Measurements from ENCODE around the gene SMCO4.

The SMCO4 gene

DNA sequence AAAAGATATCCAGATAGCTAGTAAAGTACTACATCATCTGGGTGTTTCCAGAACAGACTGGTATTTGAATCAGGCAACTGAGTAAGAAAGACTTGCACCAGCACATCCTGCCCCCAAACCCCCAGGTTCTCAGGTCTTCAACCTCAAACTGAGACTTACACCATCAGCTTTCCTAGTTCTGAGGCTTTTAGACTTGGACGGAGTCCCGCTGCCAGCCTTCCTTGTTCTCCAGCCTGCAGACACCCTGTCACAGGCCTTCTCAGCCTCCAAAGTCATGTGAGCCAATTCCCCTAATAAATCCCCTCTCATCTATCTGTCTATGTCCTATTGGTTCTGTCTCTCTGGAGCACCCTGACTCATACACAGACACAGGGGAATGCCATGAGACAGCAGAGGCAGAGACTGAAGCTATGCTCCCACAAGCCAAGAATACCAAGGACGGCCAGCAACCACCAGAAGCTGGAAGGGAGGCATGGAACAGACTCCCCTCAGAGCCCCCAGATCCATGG is 10.9 kb downstream of the SMCO4 start:
- in situ Hi-C loops (cut with MboI; ENCODE audit: low pct_unique_long_range_greater_than_20kb, low sequenced_read_pairs): no loop called here
- DNase-seq: no peak

DNA sequence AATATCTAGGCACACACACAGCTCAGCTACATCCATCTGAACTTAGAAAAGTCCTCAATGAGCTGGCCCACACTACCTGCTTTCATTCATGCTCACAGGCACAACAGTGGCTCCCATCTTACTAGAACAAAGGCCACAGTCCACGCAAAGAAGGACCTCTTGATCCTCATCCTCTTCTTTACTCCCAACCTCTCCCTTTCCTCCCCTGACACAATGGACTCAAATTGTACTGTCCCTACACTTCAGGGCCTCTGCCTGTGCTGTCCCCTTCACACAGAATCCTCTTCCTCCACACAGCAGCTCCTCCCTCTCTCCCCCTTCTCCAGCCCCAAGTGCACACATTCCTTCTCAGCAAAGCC is 12.7 kb downstream of the SMCO4 start:
- DNase-seq: no peak
- in situ Hi-C loops (cut with MboI; ENCODE audit: low pct_unique_long_range_greater_than_20kb, low sequenced_read_pairs): no loop called here

DNA sequence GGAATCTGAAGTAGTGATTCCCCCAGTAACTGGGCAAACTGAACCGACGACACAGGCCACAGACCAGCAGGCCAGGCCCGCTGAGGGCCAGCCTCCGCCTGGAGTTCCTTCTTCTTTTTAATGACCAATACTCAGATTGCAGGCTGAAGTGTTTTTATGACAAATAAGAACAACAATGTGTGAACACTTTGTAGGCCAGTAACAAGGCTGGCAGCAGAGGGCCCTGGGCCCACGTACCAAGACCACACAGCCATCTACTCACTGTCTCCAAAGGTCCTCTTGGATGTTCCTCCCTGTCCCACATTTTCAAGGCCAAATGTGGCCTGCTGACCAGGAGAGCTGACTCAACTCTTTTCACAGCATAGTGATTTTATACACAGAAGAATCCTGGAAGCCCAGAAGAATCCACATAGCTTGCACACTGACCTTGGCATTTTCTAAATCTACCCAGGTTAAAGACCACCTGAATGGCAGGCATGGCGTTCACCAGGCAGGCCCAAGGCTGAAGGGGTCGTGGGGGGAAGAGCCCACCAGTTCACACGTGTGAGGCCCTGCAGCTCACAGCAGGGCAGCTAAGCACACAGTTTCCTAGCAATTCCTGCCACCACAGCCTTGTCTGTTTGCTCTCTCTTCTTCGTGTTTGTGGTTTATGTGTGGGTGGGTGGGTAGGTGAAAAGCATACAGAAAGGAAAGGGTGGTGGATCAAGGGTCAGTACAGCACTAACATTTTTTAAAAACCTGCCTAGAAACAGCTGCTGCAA is 13.3 kb downstream of the SMCO4 start:
- in situ Hi-C loops (cut with MboI; ENCODE audit: low pct_unique_long_range_greater_than_20kb, low sequenced_read_pairs): no loop called here
- peak; percentile 37 for DNase-seq

DNA sequence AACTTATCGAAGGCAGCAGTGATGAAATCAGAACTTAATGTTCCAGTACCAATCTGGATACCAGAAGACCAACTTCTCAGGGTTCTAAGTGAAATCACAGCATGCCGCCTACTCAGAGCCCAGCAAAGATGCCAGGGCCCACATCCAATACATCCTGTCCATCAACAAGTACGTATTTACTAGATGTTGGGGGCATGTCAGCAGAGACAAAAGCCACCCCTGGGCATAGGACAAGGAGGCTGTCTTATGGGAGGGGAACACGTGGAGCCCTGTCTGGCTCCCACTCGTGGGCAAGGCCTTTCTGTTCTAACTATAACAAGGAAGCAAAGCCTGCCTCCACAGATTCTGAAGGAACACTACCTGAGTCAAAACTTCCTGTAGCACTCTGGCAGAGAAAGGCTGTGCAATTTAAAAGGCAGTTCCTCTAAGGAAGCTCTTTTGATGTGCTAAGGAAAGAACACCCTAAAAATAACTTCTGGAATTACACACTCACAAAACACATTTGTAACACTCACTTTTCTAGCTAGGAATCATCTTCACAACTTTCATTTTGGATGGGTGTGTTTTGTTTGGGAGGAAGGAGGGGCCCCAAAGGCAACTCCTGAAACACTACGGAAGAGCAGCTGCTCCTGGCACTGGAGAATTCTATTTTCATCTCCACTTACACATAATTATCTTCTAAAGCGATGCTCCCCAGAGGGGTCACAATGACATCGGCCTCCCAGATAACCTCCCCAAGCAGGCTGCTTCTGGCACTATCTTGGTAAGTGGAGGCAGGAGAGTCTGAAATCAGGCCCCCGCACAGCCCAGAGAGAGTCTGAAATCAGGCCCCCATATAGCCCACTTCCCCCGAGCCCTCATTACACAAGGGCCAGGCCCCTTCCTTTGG is 14.2 kb downstream of the SMCO4 start:
- DNase-seq: peak; percentile 28
- in situ Hi-C loops (cut with MboI; ENCODE audit: low pct_unique_long_range_greater_than_20kb, low sequenced_read_pairs): no loop called here

DNA sequence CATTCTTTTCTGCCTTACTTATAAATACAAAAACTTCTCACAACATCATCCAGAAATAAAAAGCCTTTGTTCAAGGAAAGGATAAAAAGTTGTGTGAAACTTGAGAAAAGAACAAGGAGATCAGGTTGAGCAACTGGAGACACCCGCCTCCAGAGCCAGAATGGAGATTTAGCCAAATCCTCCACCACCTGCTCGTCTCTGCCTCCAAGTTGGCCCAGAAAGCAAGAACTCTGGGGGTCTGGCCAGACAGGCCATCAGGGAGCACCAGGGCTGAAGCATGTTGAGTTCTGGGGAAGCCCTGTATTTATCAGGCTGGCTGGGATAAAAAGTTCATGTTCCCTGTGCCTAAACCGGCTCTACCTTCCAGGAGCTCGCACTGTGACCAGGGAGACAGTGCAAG is 14.9 kb downstream of the SMCO4 start:
- no peak for DNase-seq
- in situ Hi-C loops (cut with MboI; ENCODE audit: low pct_unique_long_range_greater_than_20kb, low sequenced_read_pairs): no loop called here

DNA sequence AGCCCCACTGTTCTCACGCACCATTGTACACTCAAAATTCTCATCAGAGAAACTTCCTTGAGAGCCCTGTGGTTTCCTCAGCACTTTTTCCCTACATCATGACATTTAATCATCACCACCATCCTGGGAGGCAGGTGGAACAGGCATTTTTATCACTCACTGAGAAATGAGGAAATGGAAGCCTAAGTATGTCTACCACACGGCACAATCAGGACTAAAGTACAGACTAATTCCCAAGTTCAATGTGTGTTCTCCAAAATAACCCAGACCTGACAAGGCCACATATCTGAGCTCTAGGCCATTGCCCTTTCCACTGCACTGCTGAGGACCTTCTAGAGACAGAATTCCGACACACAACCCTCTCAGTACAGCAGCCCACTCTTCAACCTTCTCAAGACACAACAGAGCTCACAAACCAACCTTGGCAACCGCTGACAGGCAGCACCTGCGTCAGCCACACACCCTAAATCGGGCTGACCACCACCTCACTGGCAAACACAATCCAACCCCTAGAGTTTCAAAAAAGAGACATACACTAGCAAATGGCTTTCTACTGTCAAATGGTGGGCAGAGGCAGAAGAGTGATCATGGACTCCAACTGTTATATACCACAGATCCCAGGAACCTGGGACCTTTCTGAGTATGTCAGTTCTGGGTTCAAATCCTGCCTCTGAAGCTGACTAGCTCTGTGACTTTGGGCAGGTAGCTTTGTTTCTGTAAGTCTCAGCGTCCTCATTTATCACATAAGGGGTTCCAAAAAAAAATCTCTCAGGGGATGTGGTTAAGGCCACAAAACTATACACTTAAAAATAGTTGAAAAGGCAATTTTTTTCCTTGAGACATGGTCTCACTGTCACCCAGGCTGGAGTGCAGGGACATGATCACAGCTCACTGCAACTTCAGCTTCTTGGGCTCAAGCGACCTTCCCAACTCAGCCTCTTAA is 16.3 kb downstream of the SMCO4 start:
- no peak for DNase-seq
- in situ Hi-C loops (cut with MboI; ENCODE audit: low pct_unique_long_range_greater_than_20kb, low sequenced_read_pairs): no loop called here

DNA sequence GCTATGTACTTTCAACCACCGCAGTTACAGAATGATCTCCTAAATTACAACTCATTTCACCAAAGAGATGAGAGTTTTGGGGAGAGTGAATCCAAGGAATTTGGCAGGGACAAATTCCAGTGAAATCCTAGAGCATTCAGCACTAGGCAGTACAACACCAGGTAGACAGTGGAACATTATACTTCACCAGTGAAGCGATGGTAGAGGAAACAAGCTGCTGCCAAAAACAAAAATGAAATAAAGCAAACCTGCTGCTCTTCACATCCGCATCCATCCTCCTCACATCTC is 16.9 kb downstream of the SMCO4 start:
- in situ Hi-C loops (cut with MboI; ENCODE audit: low pct_unique_long_range_greater_than_20kb, low sequenced_read_pairs): no loop called here
- no peak for DNase-seq

DNA sequence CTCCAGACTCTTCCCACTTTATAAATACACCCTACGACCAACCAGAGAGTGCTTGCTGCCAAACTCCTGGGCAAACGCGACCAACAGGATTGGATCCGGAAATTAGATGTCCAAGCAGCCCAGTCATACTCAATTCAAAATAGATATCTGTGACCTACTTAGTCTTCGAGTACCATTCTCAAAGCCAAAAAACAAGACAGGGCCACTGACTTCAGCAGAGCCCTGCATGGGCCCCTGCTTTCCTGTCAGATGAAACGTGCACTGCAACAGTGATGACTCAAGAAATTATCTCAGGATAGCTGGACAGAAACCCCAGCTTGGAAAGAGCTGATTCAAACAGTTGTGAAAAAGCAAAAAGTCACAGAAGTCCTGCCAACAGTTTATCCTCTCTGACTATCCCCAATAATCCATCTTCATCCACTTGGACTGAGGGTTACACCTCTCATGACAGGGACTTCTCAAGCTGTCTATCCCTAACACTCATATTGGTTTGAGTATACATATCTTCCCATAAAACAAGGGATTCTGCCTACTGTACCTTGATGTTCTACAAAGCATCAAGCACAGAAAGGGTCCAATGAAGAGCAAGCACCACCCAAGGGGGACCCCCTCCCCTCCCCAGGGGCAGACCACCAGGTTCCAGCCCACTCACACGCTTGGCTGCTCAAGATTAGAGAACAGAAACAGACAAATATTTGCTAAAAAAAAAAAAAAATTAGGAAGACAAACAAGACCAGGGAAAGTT is 17.4 kb downstream of the SMCO4 start:
- in situ Hi-C loops (cut with MboI; ENCODE audit: low pct_unique_long_range_greater_than_20kb, low sequenced_read_pairs): no loop called here
- DNase-seq: no peak

DNA sequence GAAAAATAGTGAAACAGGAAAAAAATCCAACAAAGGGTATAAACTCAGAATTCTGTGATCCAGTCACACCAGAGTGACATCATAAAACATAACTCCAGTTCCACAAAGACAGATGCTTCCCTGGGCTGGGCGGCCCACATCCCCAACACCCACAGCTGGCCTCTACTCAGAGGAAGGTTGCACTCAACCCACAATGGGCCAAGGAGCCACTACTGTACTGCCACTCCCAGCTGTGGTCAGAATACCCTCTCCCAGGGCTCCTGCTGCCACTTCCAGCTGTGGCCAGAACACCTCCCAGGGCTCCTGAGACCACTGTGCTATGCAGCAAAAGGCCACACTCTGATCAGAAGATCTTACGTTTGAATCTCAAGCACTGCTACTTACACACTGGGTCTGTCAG is 18.3 kb downstream of the SMCO4 start:
- in situ Hi-C loops (cut with MboI; ENCODE audit: low pct_unique_long_range_greater_than_20kb, low sequenced_read_pairs): no loop called here

DNA sequence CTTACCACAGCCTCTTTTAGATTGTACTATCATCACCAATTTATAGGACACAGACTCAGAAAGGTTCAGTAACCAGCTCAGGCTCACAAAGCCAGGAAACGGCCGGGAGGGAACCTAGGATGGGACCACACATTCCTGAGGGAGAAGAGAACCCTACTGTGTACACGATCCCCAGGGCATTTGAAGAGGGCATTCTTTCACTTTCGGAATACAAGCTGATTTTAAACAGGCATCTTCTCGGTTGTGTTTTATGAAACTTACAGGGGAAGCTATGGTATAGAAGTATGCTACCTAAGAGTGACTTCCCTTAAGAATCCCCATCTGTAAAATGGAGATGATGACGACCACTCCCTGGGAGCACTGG is 19.0 kb downstream of the SMCO4 start:
- no peak for DNase-seq
- in situ Hi-C loops (cut with MboI; ENCODE audit: low pct_unique_long_range_greater_than_20kb, low sequenced_read_pairs): no loop called here

More for the DNA sequence above, 18.3 kb downstream of the SMCO4 start:
- no peak for DNase-seq

DNA sequence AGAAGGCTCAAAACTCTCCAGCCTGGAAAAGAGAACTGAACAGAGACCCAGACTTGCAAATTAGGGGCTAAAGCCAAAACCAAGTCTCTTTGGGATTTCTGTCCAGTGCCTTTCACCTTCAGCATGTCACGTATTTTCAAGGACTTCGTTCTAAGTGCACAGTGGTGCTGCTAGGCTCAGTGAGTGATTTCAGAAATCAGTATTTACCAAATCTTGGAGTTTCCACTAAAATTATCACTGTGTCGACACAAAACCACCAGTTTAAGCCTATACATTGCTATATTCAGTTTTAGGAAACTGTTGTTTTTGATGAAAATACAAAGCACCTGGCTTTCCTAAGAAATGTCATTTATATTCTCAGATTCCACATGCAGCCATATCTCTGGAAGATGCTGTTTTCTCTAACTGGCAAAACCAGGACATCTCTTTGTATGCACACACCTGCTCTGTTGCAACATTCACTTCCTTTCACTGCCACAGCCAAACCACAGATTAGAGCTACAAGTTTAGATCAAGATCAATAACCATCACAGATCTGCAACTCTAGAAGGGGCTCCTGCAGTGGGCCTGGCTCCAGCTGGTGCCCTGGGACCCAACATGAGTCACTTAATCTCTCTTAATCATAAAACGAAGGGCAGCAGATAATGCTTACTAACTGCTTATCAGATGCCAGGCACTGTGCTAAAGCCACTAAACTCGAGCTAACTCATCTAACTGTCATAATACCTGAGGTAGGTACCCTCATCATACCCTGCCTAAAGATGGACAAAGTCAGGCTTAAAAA is 22.3 kb downstream of the SMCO4 start:
- in situ Hi-C loops (cut with MboI; ENCODE audit: low pct_unique_long_range_greater_than_20kb, low sequenced_read_pairs): no loop called here
- DNase-seq: no peak

DNA sequence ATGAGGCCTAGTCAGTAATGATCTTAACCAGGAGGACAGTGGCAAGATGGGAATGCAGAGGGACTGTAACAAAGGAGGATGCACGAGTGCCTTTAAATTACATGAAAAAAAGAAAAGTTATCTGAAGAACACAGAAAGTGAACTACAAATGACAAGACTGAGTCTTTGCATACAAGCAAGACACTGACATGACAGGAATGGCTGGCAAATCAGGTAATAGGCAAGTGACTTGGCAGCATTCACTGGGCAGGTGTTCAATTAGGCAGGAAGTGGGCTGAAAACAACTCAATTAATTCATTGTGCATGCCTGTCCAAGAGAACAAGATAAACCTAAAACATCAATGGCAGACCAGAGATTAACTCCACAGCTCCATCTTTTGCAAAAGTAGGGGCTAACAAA is 24.0 kb downstream of the SMCO4 start:
- in situ Hi-C loops (cut with MboI; ENCODE audit: low pct_unique_long_range_greater_than_20kb, low sequenced_read_pairs): no loop called here
- no peak for DNase-seq

DNA sequence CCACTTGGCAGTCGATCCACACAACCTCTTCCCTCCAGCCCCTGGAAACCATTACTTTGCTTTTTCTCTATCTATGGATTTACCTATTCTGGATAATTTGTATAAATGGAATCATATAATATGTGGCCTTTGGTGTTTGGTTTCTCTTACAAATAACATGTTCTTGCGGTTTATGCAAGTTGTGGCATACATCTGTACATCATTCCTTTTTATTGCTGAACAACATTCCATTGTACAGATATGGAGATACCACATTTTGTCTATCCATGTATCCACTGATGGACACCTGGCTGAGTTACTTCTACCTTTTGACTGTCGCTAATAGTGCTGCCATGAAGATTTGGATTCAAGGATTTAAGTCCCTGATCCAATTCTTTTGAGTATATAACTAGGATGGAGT is 25.1 kb downstream of the SMCO4 start:
- in situ Hi-C loops (cut with MboI; ENCODE audit: low pct_unique_long_range_greater_than_20kb, low sequenced_read_pairs): no loop called here
- no peak for DNase-seq

DNA sequence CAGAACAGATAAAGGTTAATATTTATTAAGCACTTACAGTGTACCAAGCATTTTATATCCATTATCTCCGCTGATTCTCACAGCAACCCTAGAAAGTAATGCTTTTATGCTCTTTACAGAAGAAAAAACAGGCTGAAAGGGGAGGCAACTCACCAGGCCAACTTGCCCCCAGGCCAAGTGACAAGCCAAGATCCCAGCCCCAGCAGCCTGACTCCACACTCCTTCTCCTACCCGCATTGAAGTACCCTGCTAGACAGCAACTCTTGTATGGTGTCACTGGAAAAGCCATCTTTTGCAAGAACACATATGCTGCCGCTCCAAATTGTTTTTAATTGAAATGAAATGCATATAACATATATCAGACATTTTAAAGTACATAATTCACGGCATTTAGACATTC is 25.6 kb downstream of the SMCO4 start:
- no peak for DNase-seq
- in situ Hi-C loops (cut with MboI; ENCODE audit: low pct_unique_long_range_greater_than_20kb, low sequenced_read_pairs): no loop called here

DNA sequence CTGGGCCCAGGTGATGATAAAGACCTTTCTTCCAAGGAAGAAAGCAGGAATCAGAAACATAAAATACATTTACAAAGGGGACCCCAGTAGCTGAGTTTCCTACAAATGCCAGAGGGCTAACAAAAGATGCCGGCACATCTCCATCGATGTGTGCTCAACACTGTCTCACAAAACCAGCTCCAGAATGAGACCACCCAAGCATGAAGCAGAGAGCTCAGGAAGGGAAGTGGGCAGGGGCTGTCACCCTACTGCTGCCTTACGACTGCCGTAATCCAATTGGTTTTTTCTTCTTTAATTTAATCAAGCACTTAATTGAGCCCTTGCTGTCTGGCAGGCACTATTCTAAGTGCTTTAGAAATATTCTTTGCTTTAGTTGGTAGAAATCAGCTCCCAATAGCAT is 26.1 kb downstream of the SMCO4 start:
- DNase-seq: peak; percentile 29
- in situ Hi-C loops (cut with MboI; ENCODE audit: low pct_unique_long_range_greater_than_20kb, low sequenced_read_pairs): no loop called here

DNA sequence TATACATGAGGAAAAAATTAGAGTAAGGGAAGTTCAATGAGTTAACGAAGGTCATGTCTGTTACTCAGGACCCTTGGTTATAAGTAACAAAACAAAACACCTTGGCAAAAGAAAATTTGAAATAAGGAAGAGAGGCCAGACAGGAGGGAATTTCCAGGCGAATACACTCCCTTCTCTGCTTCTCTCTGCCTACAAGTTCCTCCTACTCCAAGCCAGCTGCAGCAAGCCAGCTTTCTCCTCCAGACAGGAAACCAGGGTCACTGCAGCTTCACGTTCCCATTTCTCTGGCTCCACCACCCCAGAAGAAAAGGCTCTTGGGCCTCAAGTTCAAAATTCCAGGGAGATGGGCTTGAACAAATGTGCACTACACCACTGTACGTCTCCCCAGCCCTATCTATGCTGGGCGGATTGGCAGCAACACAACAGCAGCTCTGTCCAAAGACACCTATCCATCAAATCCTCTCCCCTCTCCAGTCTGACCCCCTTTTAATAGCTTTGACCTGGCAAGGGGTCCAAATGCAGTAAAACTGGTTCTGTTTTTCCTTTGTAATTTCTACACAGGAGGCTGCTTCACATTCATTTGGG is 27.7 kb downstream of the SMCO4 start:
- peak; percentile 38 for DNase-seq
- in situ Hi-C loops (cut with MboI; ENCODE audit: low pct_unique_long_range_greater_than_20kb, low sequenced_read_pairs): no loop called here

DNA sequence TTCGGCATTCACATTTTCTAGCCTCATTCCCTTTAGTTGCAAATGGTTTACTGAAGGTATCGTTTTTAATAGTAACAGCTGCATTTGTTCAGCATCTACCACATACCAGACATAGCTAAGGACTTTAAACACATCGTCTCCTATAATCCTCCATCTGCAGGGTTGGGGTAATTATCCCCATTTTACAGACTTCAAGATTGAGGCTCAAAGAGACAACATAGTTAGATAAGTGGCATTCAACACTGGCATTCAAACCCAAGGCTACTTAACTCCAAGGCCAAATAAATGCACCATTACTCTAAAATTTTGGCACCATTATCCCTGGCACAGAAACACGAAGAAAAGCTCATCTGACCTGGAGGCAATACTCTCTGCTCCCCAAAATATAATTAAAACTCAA is 28.5 kb downstream of the SMCO4 start:
- DNase-seq: no peak
- in situ Hi-C loops (cut with MboI; ENCODE audit: low pct_unique_long_range_greater_than_20kb, low sequenced_read_pairs): no loop called here

DNA sequence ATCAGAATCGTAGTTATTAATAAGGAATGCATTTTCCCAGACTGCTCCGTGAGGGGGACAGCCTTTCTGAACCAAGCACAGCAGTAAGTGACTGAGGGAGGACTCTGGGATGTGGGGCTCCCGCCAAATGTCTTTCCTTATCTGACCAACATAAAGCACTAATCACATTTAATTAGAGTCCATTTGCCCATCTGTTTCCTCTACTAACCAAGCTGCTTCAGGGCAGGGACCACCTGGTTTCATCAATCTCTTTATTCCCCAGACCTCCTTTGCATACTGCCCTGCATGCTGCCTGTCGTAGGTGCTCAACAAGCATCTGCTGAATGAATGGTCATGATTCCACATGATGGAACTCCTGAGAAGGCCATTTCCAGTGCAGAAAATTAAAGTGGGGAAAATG is 29.4 kb downstream of the SMCO4 start:
- no peak for DNase-seq

More for the DNA sequence above, 29.4 kb downstream of the SMCO4 start:
- in situ Hi-C loops (cut with MboI; ENCODE audit: low pct_unique_long_range_greater_than_20kb, low sequenced_read_pairs): no loop called here

All from KBM-7 (cell line).